NK-92 treated with Interleukin-12 subunit alpha and Interleukin-12 subunit beta, amount 100 ng/mL, for 24 hours (cell line): Measurements from ENCODE around the gene SOCS1.

Experiments used
- DNase-seq: peaks from one replicate; lab custom pipeline; 2025; lab: John Stamatoyannopoulos, UW

SOCS1 gene

GRCh38 chr16:11285842-11286241 lies 29.8 kb upstream of the SOCS1 start:
- no peak for DNase-seq

- DNase-seq: no peak
Measured at GRCh38 chr16:11283820-11284248, 27.8 kb upstream of the SOCS1 start.

GRCh38 chr16:11280616-11281522 lies 24.9 kb upstream of the SOCS1 start, which contains the start of gene PRM1:
Gene PRM1 (minus strand): TSS chr16:11281330. CDS start chr16:11281238, 92 bp downstream.
- DNase-seq: no peak

DNA sequence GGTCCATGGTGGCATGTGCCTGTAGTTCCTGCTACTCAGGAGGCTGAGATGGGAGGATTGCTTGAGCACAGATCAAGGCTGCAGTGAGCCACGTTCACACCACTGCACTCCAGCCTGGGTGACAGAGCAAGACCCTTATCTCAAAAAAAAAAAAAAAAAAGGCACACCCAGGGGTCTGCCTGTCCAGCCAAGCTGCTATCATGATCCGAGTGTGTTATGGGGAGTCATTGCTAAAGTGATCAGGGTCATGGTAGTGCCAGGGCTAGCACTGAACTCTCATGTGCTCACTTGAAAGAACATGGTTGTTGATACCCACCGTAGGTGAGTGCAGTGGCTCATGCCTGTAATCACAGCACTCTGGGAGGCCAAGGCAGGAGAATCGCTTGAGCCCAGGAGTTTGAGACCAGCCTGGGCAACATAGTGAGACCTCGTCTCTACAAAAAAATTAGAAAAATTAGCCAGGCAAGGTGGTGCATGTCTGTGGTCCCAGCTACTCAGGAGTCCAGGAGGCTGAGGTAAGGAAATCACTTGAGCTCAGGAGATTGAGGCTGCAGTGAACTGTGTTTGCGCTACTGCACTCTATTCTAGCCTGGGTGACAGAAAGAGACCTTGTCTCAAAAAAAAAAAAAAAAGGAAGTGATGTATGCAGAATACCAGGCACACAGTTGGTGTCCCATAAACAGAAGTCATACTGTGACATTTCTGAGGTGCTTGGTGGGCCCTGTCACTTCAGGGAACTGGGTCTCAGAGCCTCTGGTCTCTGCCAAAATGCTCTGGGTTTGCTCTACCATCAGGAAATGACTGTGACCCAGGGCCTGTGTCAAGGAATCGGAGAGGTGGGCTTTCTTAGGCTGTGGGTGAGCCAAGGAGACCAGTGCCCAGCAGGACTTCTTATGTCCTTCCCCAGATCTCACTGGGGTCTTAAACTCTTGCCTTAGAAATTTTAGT lies 23.0 kb upstream of the SOCS1 start:
- no peak for DNase-seq

- no peak for DNase-seq
Measured at GRCh38 chr16:11277607-11278337, 21.8 kb upstream of the SOCS1 start.

- no peak for DNase-seq
Measured at GRCh38 chr16:11276896-11277593, 21.0 kb upstream of the SOCS1 start.

GRCh38 chr16:11276143-11276895 lies 20.3 kb upstream of the SOCS1 start, which contains the start of gene PRM2:
Gene PRM2 (minus strand): TSS chr16:11276480. CDS start chr16:11276370, 110 bp downstream.
- no peak for DNase-seq

- no peak for DNase-seq
Measured at GRCh38 chr16:11274964-11275363, 19.0 kb upstream of the SOCS1 start.

DNA sequence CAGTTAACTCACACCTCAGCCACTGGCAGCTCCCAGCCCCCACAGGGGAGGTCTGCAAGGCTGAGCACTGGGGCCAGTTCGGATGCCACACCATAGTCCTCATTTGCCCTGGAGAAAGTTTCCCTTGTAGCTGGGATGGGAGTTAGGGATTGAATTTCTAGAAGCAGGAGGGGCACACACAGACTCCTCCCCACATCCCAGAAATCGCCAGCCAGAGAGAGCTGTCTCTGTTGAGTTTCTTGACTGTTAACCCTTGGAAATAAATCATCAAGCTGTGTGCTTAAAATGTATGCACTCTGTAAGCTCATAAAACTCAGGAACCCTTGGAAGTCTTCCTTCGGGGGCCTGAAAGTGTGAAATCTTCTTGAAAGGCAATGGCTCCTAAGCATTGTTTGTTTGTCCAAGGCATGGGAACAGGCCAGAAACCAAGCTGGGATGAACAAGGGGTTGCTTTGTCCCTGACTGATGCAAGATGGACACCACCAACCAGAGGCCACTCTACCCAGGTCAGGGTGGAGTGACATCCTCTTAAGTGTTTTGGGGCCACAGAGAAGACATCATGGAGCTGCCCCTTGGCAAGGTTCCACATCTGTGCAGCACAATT lies 17.8 kb upstream of the SOCS1 start:
- DNase-seq: no peak

GRCh38 chr16:11272921-11273720 lies 17.1 kb upstream of the SOCS1 start, which contains the start of gene PRM3:
Gene PRM3 (minus strand): TSS chr16:11273629. CDS start chr16:11273595, 34 bp downstream.
- DNase-seq: no peak

- DNase-seq: no peak
Measured at GRCh38 chr16:11272484-11272883, 16.5 kb upstream of the SOCS1 start.

DNA sequence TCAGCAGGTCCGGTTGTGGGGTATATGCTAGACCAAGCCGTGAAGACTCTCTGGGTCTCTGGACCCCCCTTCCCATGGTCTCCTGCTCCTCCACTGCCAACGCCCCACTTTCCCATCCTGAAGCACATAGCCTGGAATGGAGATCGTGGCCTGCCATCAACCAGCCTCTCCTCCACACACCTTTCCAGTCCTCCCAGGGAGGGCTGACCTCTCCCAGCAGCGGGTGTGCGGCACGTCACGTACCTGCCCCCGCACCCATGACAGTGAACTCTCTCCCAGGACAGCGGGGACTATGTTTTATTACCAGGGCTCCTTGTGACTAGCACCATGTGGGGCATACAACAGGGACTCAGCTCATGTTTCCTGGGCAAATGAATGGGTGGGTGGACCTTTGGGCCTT lies 15.6 kb upstream of the SOCS1 start:
- no peak for DNase-seq

GRCh38 chr16:11270602-11271162 lies 14.7 kb upstream of the SOCS1 start:
- DNase-seq: no peak

DNA sequence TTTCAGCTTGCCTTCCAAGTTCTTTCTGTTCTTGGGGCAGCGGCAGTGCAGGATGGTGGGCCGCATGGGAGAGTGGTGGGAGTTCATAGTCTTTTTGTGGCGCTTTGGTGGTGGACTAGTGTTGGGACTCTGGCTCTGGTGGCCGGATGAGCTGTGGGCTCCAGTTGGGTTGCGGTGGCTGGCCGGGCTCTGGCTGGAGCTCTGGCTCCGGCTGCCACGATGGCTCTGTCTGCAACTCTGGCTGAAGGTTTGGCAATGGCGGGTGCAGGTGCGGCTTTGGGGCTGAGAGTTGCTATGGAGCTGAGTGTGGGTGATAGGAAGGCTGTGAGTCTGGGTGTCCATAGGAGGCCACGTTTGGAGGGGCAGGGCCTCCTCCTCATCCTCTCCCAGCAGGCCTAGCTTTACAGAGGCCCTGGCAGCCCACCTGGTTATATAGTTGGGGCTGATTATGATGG lies 12.9 kb upstream of the SOCS1 start, which contains the start of gene TNP2:
Gene TNP2, minus strand, starts transcription at position 405 of the 455 bp plus-strand sequence. Its CDS starts 63 bp downstream, at position 342.
- DNase-seq: no peak

DNA sequence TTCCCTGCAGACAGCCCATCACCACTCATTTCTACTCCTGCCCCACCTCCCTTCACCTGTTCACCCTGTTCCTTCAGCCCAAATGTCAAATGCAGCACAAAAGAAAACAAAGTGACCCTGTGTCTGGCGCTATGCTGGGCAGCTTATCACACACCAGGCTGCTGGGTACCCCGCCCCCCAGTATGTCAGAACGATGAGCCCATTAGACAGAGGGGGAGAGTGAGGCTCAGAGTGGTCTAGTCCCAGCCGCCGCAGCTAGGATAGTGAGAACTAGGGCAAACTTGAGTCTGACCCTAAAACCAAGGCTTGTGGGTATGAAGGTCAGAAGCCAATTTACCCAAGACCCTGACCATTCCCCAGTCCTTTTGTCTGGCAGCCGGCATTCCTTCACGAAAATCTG lies 9.1 kb upstream of the SOCS1 start:
- no peak for DNase-seq

- DNase-seq: no peak
Measured at GRCh38 chr16:11264155-11264832, 8.3 kb upstream of the SOCS1 start.

GRCh38 chr16:11263737-11264136 lies 7.7 kb upstream of the SOCS1 start:
- DNase-seq: no peak

GRCh38 chr16:11262915-11263314 lies 6.9 kb upstream of the SOCS1 start:
- DNase-seq: no peak
